ENCODE data around the gene CPEB1. TPM values are rescaled to one million over a fixed set of nuclear protein-coding genes. Genes with fewer than 3 reads are reported as not detected.
A peak's percentile ranks its signal among the peaks of the same experiment; 100 is the strongest.
"Not testable (repeated sequence)": the region's sequence is repeated elsewhere in the genome, so short reads cannot be mapped to it uniquely, and the experiment has no call there.

CPEB1 gene
- total RNA-seq, 1 donor from 2014 or later = under 0.01 TPM

GRCh38 chr15:82537351-82537908 is 109.7 kb downstream of the CPEB1 start:
- H3K27me3 ChIP-seq (ENCODE audit: control insufficient read depth, insufficient read depth, low read length) = no peaks in the 10 kb centered on the region
- peaks cover 26% of the 10 kb centered on the region for H3K36me3 ChIP-seq (ENCODE audit: control insufficient read depth, insufficient read depth, low read length)
- H3K4me3 ChIP-seq (ENCODE audit: low read depth, low read length) = no peak overlapping the region
- no peak for TF ChIP-seq CTCF (IDR thresholded peaks at IDR 0.05; ENCODE audit: insufficient read depth, low read length, severe bottlenecking)
- peak; percentile 44 for DNase-seq (ENCODE audit: low read depth)
- FAIRE-seq = no peak

GRCh38 chr15:82536409-82537350 is 110.5 kb downstream of the CPEB1 start:
- H3K4me3 ChIP-seq (ENCODE audit: low read depth, low read length) = no peak overlapping the region
- FAIRE-seq (no peak), DNase-seq (ENCODE audit: low read depth) (no peak)
- no peak for TF ChIP-seq CTCF (IDR thresholded peaks at IDR 0.05; ENCODE audit: insufficient read depth, low read length, severe bottlenecking)
- H3K27me3 ChIP-seq (ENCODE audit: control insufficient read depth, insufficient read depth, low read length) = no peaks in the 10 kb centered on the region
- H3K36me3 ChIP-seq (ENCODE audit: control insufficient read depth, insufficient read depth, low read length) = peaks cover 26% of the 10 kb centered on the region

- DNase-seq (ENCODE audit: low read depth) = no peak
- peaks cover 26% of the 10 kb centered on the region for H3K36me3 ChIP-seq (ENCODE audit: control insufficient read depth, insufficient read depth, low read length)
Measured at GRCh38 chr15:82535566-82536408, 111.4 kb downstream of the CPEB1 start.

GRCh38 chr15:82535151-82535550 is 112.0 kb downstream of the CPEB1 start:
- not testable (repeated sequence) for H3K27me3 ChIP-seq (ENCODE audit: control insufficient read depth, insufficient read depth, low read length); FAIRE-seq; DNase-seq (ENCODE audit: low read depth)

More at GRCh38 chr15:82535566-82536408, 111.4 kb downstream of the CPEB1 start:
- Histone ChIP-seq H3K4me3 (ENCODE audit: low read depth, low read length) (no peak overlapping the region), H3K27me3 (ENCODE audit: control insufficient read depth, insufficient read depth, low read length) (no peaks in the 10 kb centered on the region)
- no peak for FAIRE-seq
- TF ChIP-seq CTCF (IDR thresholded peaks at IDR 0.05; ENCODE audit: insufficient read depth, low read length, severe bottlenecking) = no peak

GRCh38 chr15:82534457-82534861 is 112.7 kb downstream of the CPEB1 start:
- H3K27me3 ChIP-seq (ENCODE audit: control insufficient read depth, insufficient read depth, low read length); H3K4me3 ChIP-seq (ENCODE audit: low read depth, low read length); DNase-seq (ENCODE audit: low read depth); FAIRE-seq: not testable (repeated sequence)
- H3K36me3 ChIP-seq (ENCODE audit: control insufficient read depth, insufficient read depth, low read length) = peaks cover 23% of the 10 kb centered on the region

More at GRCh38 chr15:82535151-82535550, 112.0 kb downstream of the CPEB1 start:
- H3K4me3 ChIP-seq (ENCODE audit: low read depth, low read length) = not testable (repeated sequence)
- peaks cover 26% of the 10 kb centered on the region for H3K36me3 ChIP-seq (ENCODE audit: control insufficient read depth, insufficient read depth, low read length)

- Histone ChIP-seq H3K4me3 (ENCODE audit: low read depth, low read length) (no peak overlapping the region), H3K27me3 (ENCODE audit: control insufficient read depth, insufficient read depth, low read length) (no peaks in the 10 kb centered on the region), H3K36me3 (ENCODE audit: control insufficient read depth, insufficient read depth, low read length) (peaks cover 21% of the 10 kb centered on the region)
- FAIRE-seq = no peak
- no peak for DNase-seq (ENCODE audit: low read depth)
- no peak for TF ChIP-seq CTCF (IDR thresholded peaks at IDR 0.05; ENCODE audit: insufficient read depth, low read length, severe bottlenecking)
Measured at GRCh38 chr15:82533801-82534200, 113.4 kb downstream of the CPEB1 start.
